ENCODE results near the gene PTPN20. TPM values are rescaled to one million over a fixed set of nuclear protein-coding genes. Genes with fewer than 3 reads are reported as not detected.

PTPN20 gene, protein sequence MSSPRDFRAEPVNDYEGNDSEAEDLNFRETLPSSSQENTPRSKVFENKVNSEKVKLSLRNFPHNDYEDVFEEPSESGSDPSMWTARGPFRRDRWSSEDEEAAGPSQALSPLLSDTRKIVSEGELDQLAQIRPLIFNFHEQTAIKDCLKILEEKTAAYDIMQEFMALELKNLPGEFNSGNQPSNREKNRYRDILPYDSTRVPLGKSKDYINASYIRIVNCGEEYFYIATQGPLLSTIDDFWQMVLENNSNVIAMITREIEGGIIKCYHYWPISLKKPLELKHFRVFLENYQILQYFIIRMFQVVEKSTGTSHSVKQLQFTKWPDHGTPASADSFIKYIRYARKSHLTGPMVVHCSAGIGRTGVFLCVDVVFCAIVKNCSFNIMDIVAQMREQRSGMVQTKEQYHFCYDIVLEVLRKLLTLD
- 30.1 and 36.9 TPM in 2 replicates for polyA plus RNA-seq

GRCh38 chr10:46911144-46911876 lies at the start of gene PTPN20:
Gene PTPN20 (plus strand): TSS chr10:46911428. CDS start chr10:46932500, 21,072 bp downstream.

